Middle frontal gyrus (tissue), 1 donor: ENCODE measurements around the gene MRGPRX3.
"Not testable (repeated sequence)": the region's sequence is repeated elsewhere in the genome, so short reads cannot be mapped to it uniquely, and the experiment has no call there.

ENCODE experiments used
- DNase-seq: peaks from one replicate; pipeline ENCODE4 v3.0.0-alpha.2; 2015; ENCODE audit warnings: low spot score; ENCODE audit errors: extremely low spot score

MRGPRX3 gene

GRCh38 chr11:18132341-18132740, at the start of gene MRGPRX3:
Gene MRGPRX3 (plus strand): TSS chr11:18132571. CDS start chr11:18137203, 4,632 bp downstream.
- no peak for DNase-seq

DNA sequence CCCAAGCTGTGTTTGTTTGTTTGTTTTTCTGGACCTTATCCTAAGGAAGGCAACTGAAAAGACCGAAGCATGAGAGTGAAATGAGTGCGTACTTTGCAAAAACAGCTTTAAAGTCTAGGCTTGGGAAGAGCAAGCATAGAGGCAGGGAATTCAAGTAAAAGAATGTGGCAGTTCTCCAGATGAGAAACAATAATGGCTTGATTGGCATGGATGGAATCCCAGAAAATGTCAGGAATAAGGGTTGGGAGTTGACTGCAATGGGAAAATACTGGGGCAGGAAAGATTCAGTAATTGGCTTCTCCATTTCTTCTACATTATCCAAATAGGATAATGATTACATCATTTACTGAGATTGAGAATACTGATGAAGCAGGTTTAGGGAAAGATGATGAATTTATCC, 44.0 kb upstream of the MRGPRX3 start:
- no peak for DNase-seq

DNA sequence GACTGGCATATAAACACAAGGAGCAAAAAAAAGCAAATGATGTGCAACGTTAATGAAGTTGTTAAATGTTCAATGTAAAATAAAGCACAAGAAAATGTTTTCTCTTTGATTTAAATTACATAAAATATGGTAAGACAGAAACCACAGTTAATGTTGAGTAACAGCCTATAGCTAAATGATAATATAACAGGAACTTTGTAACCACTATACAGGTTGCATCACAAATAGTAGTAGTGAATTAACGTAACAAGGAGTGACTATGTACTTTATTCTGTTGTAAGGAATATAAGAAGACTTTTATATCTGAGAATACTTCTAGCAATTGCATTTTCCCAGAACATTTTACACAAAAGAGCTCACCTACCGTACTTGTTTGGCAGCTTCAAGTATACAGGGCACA, 43.4 kb upstream of the MRGPRX3 start:
- no peak for DNase-seq

- no peak for DNase-seq
These were observed 40.6 kb upstream of the MRGPRX3 start for GRCh38 chr11:18091731-18092130.

GRCh38 chr11:18093959-18094358, 38.4 kb upstream of the MRGPRX3 start:
- no peak for DNase-seq

GRCh38 chr11:18100926-18101656, 31.3 kb upstream of the MRGPRX3 start:
- no peak for DNase-seq

DNA sequence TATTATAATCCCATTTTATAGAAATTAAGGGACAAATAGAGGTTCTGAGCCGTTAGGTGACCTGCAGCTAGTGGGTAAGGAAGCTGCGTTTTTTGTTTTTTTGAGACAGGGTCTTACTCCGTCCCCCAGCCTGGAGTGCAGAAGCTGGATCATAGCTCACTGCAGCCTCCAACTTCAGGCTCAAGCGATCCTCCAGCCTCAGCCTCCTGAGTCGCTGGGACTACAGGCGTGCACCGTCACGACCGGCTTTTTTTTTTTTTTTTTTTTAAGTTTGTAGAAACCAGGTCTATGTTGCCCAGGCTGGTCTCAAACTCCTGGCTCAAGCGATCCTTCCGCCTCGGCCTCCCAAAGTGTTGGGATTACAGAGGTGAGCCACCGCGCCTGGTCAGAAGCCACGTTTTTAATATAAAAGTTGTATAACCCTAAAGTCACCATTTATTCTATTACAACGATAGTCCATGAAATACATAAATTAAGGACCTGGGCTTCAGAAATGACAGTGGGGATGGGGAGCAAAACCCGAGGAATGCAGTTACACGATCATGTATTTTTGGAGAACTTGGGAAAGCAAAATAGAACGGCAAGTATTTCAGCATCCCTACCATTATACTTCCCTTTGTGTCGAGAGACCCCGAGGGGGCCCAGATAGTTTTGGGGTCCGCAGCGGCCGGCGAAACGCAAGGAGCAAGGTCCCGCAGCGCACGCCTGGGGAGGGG, 27.1 kb upstream of the MRGPRX3 start:
- DNase-seq, result no peak

DNA sequence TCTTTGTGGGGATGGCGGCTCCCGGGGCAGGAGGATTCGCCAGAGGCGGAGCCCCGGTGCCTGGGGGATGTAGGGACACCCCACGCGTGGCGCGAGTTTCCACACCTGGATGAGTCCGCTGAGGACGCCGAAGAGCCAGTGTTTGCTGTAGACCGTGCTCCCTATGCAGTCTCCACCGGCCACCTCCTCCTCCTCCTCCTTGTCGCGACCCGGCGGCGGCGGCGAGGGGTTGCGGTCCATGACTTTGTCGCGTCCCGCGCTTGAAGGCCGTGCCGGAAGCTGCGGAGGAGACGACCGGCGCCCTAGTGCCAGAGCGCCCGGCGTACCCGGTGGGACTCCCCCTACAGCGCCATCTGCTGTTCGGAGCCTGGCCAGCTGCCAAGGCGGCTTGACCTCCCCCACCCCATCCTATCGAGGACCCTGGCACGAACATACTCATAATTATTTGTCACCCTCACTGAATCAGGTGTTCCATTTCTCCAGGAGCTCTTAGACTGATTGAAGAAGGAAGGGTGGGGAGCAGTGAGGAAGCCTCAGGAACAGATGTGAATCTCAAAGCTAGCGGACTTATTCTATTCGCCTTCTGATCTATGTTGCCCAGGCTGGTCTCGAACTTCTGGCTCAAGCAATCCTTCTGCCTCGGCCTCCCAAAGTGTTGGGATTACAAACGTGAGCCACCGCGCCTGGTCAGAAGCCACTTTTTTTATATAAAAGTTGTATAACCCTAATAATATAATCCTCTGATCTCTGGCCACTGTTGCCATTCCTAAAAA, 26.4 kb upstream of the MRGPRX3 start, which contains the start of gene SAAL1:
Gene SAAL1 (minus strand): TSS at position 281 of the 773 bp plus-strand sequence. CDS start 41 bp downstream, at position 240.
- peak; percentile 53 for DNase-seq

GRCh38 chr11:18106688-18107087, 25.7 kb upstream of the MRGPRX3 start:
- no peak for DNase-seq

- DNase-seq, result no peak
These were observed 24.1 kb upstream of the MRGPRX3 start for GRCh38 chr11:18108254-18108653.

DNA sequence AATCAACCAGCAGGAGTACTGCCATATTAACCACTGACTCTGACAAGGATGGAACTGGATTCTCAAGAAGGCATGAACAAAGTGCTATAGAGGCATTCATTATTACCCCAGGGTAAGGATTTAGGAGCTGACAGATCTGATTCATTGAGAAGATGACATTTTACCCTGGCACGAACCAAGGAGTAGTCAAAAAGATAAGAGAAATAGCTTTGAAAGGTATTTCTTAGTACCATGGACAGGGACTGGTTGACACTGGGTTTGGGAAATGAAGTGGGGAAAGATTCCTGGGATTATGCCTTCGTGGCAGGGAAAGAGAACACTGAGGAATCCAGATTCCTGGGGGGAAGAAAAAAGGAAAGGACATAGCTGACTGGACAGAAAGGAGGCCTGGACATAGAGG, 21.4 kb upstream of the MRGPRX3 start:
- no peak for DNase-seq

- peak; percentile 63 for DNase-seq
These were observed 16.8 kb upstream of the MRGPRX3 start for GRCh38 chr11:18115360-18116127.

- DNase-seq, result not testable (repeated sequence)
These were observed 11.0 kb upstream of the MRGPRX3 start for GRCh38 chr11:18121331-18121828.

- DNase-seq, result not testable (repeated sequence)
These were observed 1.3 kb upstream of the MRGPRX3 start for GRCh38 chr11:18131115-18131514.

- no peak for DNase-seq
These were observed 2.9 kb downstream of the MRGPRX3 start for GRCh38 chr11:18135308-18135707.

DNA sequence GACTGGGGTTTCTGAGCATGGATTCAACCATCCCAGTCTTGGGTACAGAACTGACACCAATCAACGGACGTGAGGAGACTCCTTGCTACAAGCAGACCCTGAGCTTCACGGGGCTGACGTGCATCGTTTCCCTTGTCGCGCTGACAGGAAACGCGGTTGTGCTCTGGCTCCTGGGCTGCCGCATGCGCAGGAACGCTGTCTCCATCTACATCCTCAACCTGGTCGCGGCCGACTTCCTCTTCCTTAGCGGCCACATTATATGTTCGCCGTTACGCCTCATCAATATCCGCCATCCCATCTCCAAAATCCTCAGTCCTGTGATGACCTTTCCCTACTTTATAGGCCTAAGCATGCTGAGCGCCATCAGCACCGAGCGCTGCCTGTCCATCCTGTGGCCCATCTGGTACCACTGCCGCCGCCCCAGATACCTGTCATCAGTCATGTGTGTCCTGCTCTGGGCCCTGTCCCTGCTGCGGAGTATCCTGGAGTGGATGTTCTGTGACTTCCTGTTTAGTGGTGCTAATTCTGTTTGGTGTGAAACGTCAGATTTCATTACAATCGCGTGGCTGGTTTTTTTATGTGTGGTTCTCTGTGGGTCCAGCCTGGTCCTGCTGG, 4.9 kb downstream of the MRGPRX3 start:
- DNase-seq, result no peak

- no peak for DNase-seq
These were observed 7.8 kb downstream of the MRGPRX3 start for GRCh38 chr11:18140145-18140544.

DNA sequence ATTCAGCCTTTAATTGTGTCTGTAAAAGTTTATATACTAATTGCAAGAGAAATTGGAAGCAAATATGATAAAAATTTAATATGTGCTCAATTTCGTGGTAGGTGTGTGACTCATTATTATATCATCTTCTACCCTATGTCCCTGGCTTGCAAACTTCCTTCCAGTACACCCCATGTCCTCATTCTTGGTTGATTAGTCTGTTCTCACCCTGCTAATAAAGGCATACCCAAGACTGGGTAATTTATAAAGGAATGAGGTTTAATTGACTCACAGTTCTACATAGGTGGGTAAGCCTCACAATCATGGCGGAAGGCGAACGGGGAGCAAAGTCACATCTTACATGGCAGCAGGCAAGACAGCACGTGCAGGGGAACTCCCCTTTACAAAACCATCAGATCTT, 11.9 kb downstream of the MRGPRX3 start:
- no peak for DNase-seq

- no peak for DNase-seq
These were observed 12.7 kb downstream of the MRGPRX3 start for GRCh38 chr11:18145025-18145424.

DNA sequence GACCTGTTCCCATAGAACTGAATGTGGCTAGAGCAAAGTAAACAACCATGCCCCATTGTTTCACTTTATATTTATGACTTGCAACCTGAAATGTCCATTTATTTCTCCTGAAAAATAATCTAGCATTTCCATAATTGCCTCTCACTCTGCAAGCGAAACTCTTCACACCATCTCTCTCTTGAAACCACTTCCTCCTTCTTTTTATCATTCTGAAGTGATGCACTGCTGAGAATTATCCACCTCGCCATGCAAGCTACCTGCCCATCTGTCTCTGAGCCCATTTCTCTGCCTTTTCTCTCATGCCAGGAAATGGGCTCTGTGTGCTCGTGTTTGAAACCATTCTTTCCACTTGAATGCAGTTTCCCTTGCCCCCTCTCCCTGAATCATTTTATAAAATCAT, 13.5 kb downstream of the MRGPRX3 start:
- no peak for DNase-seq

DNA sequence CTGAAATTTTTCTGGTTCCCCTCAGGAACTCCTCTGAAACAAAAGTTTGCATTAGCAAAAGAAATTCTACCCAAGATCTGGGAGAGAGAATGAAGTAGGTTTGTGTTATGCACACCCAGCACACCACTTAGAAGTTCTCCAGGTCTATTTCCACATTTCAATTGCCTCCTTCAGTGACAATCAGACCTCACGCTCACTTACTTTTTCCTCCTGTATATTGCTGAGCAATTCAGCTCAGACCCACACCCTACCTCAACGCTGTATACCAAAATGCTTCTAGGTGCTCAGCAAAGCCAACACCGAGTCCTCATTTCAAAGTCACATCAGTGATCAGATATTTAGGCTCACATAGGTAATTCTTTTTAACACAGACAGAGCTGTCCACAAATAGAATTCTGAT, 19.2 kb downstream of the MRGPRX3 start:
- no peak for DNase-seq
